ENCODE measurements around the gene NEDD9.

Gene NEDD9

DNA sequence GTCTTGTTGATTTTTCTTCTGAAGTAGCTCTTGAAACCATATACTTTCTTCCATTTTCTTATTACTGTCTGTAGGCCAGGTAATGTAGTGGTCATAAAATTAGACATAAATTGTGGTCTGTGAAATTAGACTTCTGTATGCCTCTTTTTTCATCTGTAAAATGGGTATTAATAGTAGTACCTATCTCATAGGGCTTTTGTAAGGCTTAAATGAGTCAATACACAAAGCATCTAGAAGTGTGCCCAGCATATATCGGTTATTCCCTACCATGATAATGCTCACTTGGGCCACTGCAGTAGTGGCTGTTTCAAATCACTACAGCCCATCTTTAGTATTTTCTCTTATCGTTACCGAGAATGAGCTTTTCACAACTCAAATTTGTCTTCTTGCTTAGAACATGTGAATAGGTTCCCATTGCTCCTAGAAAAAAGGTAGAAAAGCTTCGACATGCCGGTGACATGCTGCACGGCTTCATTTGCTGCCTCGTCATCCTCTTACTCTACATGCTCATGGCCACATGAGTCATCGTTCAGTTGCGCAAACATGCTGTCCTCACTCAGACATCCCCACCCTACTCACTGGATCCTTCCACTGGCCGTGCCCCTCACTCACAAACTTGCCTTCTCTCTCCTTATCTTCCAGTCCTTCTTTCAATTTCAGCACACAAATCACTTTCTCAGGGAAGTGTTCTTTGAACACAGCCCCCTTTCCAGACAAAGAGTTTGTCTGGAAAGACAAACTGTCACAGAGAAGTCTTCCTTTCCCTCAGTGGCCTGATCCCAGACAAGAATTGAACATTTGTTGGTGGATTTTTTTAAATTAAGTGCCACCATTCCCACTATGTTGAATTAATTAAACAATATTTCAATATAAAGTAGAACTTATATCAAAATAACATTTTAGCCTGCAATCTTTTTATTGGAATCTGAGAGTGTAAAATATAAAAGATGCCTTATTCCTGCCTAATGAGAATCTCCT, 88.8 kb downstream of the NEDD9 start (continued):
- TF ChIP-seq PRDM1 (tag by site-specific recombination; IDR thresholded peaks at IDR 0.05) (peak; percentile 69; the same call in 1 of the 2 replicates), ZBTB8A (tag by site-specific recombination; IDR thresholded peaks at IDR 0.05) (no peak), ZNF366 (tag by site-specific recombination; conservative IDR thresholded peaks at IDR 0.05) (peak; percentile 46; the same call in 1 of the 2 replicates), ZBTB7A (tag by site-specific recombination; IDR thresholded peaks at IDR 0.05; ENCODE audit: low read depth) (no peak), ZNF571 (tag by site-specific recombination; IDR thresholded peaks at IDR 0.05) (no peak), ZNF292 (tag by site-specific recombination; IDR thresholded peaks at IDR 0.05; ENCODE audit: borderline replicate concordance, low read depth) (no peak), ZNF416 (tag by site-specific recombination; IDR thresholded peaks at IDR 0.05) (no peak), PATZ1 (tag by site-specific recombination; IDR thresholded peaks at IDR 0.05) (peak; percentile 20; the same call in 1 of the 2 replicates), ZNF544 (tag by site-specific recombination; IDR thresholded peaks at IDR 0.05) (no peak), ZNF701 (tag by site-specific recombination; IDR thresholded peaks at IDR 0.05) (no peak), SCRT2 (tag by site-specific recombination; IDR thresholded peaks at IDR 0.05) (no peak), ZSCAN5A (tag by site-specific recombination; IDR thresholded peaks at IDR 0.05) (no peak), ZNF398 (tag by site-specific recombination; IDR thresholded peaks at IDR 0.05) (peak; percentile 30; the same call in 1 of the 2 replicates), ZNF529 (tag by site-specific recombination; IDR thresholded peaks at IDR 0.05; ENCODE audit: insufficient replicate concordance) (no peak)
- TF ChIP-seq, protein P1, sequence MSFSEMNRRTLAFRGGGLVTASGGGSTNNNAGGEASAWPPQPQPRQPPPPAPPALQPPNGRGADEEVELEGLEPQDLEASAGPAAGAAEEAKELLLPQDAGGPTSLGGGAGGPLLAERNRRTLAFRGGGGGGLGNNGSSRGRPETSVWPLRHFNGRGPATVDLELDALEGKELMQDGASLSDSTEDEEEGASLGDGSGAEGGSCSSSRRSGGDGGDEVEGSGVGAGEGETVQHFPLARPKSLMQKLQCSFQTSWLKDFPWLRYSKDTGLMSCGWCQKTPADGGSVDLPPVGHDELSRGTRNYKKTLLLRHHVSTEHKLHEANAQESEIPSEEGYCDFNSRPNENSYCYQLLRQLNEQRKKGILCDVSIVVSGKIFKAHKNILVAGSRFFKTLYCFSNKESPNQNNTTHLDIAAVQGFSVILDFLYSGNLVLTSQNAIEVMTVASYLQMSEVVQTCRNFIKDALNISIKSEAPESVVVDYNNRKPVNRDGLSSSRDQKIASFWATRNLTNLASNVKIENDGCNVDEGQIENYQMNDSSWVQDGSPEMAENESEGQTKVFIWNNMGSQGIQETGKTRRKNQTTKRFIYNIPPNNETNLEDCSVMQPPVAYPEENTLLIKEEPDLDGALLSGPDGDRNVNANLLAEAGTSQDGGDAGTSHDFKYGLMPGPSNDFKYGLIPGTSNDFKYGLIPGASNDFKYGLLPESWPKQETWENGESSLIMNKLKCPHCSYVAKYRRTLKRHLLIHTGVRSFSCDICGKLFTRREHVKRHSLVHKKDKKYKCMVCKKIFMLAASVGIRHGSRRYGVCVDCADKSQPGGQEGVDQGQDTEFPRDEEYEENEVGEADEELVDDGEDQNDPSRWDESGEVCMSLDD (tag by site-specific recombination; IDR thresholded peaks at IDR 0.05) = 0 out of 2 replicates have a peak, but pooled peaks have one; percentile 30
- TF ChIP-seq, protein P2, sequence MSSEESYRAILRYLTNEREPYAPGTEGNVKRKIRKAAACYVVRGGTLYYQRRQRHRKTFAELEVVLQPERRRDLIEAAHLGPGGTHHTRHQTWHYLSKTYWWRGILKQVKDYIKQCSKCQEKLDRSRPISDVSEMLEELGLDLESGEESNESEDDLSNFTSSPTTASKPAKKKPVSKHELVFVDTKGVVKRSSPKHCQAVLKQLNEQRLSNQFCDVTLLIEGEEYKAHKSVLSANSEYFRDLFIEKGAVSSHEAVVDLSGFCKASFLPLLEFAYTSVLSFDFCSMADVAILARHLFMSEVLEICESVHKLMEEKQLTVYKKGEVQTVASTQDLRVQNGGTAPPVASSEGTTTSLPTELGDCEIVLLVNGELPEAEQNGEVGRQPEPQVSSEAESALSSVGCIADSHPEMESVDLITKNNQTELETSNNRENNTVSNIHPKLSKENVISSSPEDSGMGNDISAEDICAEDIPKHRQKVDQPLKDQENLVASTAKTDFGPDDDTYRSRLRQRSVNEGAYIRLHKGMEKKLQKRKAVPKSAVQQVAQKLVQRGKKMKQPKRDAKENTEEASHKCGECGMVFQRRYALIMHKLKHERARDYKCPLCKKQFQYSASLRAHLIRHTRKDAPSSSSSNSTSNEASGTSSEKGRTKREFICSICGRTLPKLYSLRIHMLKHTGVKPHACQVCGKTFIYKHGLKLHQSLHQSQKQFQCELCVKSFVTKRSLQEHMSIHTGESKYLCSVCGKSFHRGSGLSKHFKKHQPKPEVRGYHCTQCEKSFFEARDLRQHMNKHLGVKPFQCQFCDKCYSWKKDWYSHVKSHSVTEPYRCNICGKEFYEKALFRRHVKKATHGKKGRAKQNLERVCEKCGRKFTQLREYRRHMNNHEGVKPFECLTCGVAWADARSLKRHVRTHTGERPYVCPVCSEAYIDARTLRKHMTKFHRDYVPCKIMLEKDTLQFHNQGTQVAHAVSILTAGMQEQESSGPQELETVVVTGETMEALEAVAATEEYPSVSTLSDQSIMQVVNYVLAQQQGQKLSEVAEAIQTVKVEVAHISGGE (tag by site-specific recombination; conservative IDR thresholded peaks at IDR 0.05; ENCODE audit: low read depth) = no peak
